GM10248 (cell line): ENCODE measurements around the gene GCHFR.

Source experiments
- CTCF ChIA-PET: fragments of 300-600 bp; sonication (Branson Sonifier 250); formaldehyde crosslinking; extraction: SDS; loops from one replicate; lab custom pipeline; 2021; ENCODE audit warnings: antibody characterized with exemption; lab: Yijun Ruan, JAX
- POLR2A ChIA-PET: fragments of 350-650 bp; sonication (Branson Sonifier 250); formaldehyde crosslinking; extraction: SDS; loops from one replicate; lab custom pipeline; 2020; ENCODE audit warnings: antibody characterized with exemption; lab: Yijun Ruan, JAX
- DNase-seq: peaks from one replicate; pipeline ENCODE4 v3.0.0; 2012; ENCODE audit errors: extremely low spot score
- TF ChIP-seq, protein P1 (sequence below): IDR thresholded peaks from 2 replicates; pipeline ENCODE4 v1.5.1; 2012; ENCODE audit warnings: mild to moderate bottlenecking, low read depth; ENCODE audit errors: extremely low read depth, missing control alignments, control extremely low read depth

The GCHFR gene

DNA sequence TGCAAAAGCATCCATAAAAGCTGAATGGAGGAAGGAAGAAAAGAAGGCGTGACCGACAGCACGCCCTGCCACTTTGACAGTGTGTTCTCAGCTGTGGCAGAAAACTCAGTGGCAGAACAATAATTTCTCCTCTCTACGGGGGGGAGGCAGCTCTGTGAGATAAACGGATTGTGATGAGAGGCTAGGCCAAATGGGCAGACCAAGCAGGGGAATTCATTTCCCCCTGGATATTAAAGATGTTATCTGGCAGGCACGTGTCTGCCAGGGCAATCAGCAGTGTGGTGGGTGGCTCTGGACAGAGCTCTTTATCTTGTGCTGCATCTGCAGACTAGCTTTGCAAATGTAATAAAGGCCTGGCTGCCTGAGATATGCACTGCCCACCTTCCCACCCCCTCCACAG is 6.9 kb upstream of the GCHFR start:
- TF ChIP-seq, protein P1, sequence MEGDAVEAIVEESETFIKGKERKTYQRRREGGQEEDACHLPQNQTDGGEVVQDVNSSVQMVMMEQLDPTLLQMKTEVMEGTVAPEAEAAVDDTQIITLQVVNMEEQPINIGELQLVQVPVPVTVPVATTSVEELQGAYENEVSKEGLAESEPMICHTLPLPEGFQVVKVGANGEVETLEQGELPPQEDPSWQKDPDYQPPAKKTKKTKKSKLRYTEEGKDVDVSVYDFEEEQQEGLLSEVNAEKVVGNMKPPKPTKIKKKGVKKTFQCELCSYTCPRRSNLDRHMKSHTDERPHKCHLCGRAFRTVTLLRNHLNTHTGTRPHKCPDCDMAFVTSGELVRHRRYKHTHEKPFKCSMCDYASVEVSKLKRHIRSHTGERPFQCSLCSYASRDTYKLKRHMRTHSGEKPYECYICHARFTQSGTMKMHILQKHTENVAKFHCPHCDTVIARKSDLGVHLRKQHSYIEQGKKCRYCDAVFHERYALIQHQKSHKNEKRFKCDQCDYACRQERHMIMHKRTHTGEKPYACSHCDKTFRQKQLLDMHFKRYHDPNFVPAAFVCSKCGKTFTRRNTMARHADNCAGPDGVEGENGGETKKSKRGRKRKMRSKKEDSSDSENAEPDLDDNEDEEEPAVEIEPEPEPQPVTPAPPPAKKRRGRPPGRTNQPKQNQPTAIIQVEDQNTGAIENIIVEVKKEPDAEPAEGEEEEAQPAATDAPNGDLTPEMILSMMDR: no peak
- DNase-seq: no peak
- POLR2A ChIA-PET: no interaction called here
- CTCF ChIA-PET: interaction anchor here (0.9 to 4.0 kb wide), 4 partner anchors 12 to 125 kb away, joined by 3 to 18 read pairs (median 4); partner anchors contain the start of gene C15orf62

DNA sequence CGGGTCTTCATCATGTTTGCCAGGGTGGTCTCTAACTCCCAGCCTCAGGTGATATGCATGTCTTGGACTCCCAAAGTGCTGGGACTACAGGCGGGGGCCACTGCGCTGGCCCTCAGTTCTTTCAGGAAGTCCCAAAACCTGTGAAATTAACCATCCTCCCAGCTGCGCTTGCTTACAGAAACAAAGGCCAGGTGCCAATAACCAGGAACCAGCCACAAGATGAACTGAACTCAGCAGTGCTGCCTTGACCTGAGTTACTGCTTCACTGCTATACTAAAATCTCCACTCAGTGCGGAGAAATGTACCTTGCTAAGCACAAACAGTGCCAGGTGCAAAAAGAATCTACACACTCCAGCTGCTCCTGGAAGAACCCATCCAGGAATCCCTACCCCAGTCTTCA is 3.9 kb upstream of the GCHFR start:
- ChIA-PET POLR2A (no interaction called here), CTCF (interaction anchor here (2.3 to 4.0 kb wide), 2 partner anchors 9 to 98 kb away, joined by 5 to 18 read pairs; partner anchors contain the start of gene C15orf62)
- no peak for DNase-seq
- TF ChIP-seq, protein P1: no peak

DNA sequence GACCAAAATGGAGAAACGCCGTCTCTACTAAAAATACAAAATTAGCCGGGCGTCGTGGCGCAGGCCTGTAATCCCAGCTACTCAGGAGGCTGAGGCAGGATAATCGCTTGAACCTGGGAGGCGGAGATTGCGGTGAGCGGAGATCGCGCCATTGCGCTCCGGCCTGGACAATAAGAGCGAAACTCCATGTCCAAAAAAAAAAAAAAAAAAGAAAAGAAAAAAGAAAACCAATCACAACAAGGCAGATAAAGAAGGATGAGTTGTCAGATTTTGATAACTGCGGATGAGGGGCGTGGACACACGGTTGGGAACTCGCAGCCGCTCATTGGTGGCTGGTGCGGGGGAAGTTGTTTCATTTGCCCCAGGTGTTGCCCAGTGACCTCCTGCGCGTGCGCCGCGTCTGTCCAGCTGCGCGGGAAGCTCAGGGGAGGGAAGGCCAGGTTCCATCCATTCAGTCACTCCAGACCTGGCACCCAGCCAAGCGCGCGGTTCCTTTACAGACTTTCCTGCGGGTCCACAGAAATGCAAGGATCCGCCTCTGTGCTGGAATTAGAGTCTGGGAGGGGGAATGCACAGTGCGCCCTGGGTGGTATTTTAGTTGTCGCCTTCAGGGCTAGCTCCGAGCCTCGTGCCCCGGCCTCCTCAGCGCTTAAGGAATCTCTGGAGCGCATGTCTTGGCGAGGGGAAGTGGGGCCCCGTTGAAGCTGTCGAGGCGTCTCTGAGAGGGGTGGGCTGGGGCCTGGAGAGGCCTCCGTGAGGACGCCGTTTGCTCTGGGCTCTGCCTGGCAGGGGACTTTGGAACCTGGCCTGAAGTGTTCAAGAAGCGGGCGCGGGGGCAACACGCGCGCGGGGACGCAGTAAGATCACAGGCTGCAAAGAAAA is 708 bp upstream of the GCHFR start:
- ChIA-PET POLR2A (interaction anchor here (1.0 kb wide), 1 partner anchor 655 kb away, joined by 4 read pairs; the partner anchor contains the start of gene BMF), CTCF (interaction anchor here (0.7 to 4.2 kb wide), 11 partner anchors 10 to 173 kb away, joined by 3 to 22 read pairs (median 4); no protein-coding TSS in a partner anchor)

DNA sequence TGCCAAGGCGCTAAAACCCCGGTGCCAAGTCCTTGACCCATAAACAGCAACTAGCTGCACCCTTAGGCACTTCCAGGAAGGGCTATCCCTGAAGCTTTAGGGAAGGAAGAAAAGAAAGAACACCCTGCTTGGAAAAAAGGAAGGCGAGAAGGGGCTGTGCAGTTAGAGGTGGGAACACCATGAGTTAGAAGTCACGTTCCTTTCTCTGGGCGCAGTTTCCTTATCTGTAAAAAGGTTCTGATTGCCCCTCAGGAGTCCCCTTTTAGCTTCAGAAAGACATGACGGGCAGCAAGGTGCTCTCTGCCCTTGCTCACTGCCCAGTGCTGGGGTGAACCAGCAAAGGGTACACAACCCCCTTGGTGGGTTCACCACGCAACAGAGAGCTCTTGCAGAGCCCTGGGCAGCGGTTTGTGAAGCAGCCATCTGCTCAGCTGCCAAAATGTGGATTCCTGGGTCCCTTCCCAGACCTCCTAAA is 798 bp downstream of the GCHFR start:
- ChIA-PET CTCF (interaction anchor here (1.2 to 4.2 kb wide), 9 partner anchors 18 to 138 kb away, joined by 3 to 22 read pairs (median 5); no protein-coding TSS in a partner anchor), POLR2A (interaction anchor here (0.6 kb wide), 1 partner anchor 1470 kb away, joined by 4 read pairs; no protein-coding TSS in a partner anchor)
- DNase-seq: no peak
- TF ChIP-seq, protein P1: no peak

More for the DNA sequence above, 708 bp upstream of the GCHFR start:
- TF ChIP-seq, protein P1: no peak
- DNase-seq: peak; percentile 44

DNA sequence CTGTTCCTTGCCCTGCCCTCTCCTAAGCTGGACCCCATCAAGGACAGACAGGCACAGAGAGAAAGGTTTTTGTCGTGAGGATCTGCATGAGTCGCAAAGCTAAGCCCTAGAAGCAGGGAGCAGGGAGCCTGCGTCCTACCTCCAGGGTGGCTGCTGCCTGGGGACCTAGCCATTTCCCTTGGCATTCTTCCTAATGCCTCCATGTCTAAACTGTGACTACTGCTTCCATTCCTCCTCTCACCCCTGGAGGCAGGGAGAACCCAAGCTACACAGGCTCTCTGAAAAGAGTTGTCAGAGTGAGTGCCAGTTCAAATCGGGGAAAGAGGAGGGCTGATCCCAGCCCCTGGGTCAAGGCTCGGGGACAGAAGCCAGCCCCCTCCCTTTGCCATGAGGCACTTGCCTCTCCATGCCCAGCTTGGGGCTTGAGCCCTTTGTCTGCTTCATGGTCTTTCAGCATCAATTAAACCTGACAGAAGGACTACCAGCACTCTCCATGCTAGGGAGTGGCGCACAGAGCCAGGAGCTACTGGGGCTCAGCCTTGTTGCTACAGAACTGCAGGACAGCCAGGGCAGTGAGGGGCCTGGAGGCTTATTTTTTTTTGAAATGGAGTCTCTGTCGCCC is 2.4 kb downstream of the GCHFR start:
- no peak for DNase-seq
- ChIA-PET POLR2A (no interaction called here), CTCF (interaction anchor here (0.9 to 5.7 kb wide), 9 partner anchors 13 to 257 kb away, joined by 3 to 45 read pairs (median 4); no protein-coding TSS in a partner anchor)
- TF ChIP-seq, protein P1: no peak
